Measurements from ENCODE around the gene RRP1.

RRP1 gene

DNA sequence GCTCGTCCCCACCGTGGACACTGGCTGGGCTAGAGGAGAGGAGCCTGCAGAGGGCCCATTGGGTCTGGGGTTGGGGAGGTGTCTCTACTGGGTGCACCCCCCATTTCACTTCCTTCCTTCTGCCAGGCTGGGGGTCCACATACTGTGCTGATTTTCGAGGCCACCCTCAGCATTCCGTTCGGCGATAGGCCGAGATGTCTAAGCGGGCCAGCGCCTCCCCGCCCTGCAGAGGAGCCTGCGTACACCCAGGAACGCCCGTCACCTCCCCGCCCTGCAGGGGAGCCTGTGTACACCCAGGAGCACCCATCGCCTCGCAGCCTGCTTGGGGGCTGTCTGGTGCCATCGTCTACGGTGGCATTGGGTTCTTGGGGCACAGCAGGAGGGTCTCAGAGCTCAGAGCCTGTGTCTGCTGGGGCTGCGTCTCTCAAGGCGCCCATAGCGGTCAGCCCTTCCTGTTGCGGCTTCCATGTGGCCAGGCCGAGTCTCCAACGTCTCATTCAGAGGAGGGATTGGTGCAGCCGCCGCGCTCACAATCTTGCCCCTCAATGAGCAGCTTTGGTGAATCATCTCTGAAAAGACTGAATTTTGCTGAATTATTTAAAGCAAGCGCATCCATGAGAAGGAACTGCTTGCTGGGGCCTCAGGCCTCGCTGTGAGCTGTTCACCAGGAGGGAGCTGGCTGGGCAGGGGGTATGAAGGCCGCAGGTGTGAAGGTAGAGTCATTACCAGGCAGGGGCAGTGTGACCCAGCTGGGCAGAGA lies 44.9 kb downstream of the RRP1 start:
- no peaks in the 10 kb centered on the region for H3K9me2 ChIP-seq (replicated peaks; ENCODE audit: insufficient read depth, low read length)
- no peaks in the 10 kb centered on the region for H4K20me1 ChIP-seq (ENCODE audit: low read depth, low read length)
- no peaks in the 10 kb centered on the region for H3K79me2 ChIP-seq (ENCODE audit: insufficient read depth, low read length)
- no peaks in the 10 kb centered on the region for H3K36me3 ChIP-seq (ENCODE audit: low read length)
- H3K27me3 ChIP-seq (ENCODE audit: low read length), result no peaks in the 10 kb centered on the region
- no peaks in the 10 kb centered on the region for H3F3A ChIP-seq (ENCODE audit: insufficient read depth)
- no peak overlapping the region for H3K4me2 ChIP-seq (ENCODE audit: low read depth, low read length, poor library complexity, severe bottlenecking)
- no peak overlapping the region for H3K27ac ChIP-seq (ENCODE audit: low read depth, low read length)
- H3K9me3 ChIP-seq (ENCODE audit: insufficient read depth, low read length), result no peaks in the 10 kb centered on the region
- TF ChIP-seq, protein P1, sequence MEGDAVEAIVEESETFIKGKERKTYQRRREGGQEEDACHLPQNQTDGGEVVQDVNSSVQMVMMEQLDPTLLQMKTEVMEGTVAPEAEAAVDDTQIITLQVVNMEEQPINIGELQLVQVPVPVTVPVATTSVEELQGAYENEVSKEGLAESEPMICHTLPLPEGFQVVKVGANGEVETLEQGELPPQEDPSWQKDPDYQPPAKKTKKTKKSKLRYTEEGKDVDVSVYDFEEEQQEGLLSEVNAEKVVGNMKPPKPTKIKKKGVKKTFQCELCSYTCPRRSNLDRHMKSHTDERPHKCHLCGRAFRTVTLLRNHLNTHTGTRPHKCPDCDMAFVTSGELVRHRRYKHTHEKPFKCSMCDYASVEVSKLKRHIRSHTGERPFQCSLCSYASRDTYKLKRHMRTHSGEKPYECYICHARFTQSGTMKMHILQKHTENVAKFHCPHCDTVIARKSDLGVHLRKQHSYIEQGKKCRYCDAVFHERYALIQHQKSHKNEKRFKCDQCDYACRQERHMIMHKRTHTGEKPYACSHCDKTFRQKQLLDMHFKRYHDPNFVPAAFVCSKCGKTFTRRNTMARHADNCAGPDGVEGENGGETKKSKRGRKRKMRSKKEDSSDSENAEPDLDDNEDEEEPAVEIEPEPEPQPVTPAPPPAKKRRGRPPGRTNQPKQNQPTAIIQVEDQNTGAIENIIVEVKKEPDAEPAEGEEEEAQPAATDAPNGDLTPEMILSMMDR (IDR thresholded peaks at IDR 0.05; ENCODE audit: insufficient read depth, low read length, poor library complexity, severe bottlenecking), result no peak
- no peak for TF ChIP-seq EZH2phosphoT487 (conservative IDR thresholded peaks at IDR 0.05; ENCODE audit: low read length)
- no peak overlapping the region for H3K9ac ChIP-seq (ENCODE audit: low read length)
- H3K4me3 ChIP-seq (ENCODE audit: insufficient read depth, low read length, poor library complexity, severe bottlenecking), result no peak overlapping the region
- no peak overlapping the region for H2AFZ ChIP-seq (ENCODE audit: low read depth, low read length, severe bottlenecking)

DNA sequence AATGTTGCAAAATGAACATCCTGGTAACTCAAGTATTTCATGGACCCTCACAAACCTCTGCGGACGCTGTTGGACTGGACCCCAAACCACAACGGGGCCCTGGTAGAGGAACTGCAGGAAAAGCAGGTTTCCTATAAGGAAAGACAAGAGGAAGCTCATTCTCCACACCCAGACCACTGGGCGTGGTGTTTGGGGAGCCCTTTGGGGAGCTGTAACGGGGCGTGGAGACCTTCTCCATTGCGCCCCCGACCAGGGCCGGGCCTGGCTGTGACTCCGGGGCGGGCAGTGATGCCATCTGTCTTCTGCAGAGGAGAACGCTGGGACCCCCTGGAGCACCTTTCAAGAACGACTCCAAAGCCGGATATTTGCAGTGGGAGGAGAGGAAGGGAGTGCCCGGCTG lies 45.7 kb downstream of the RRP1 start:
- H3K27ac ChIP-seq (ENCODE audit: low read depth, low read length), result no peak overlapping the region
- H3K36me3 ChIP-seq (ENCODE audit: low read length), result no peaks in the 10 kb centered on the region
- H3K9me3 ChIP-seq (ENCODE audit: insufficient read depth, low read length), result no peaks in the 10 kb centered on the region
- no peaks in the 10 kb centered on the region for H3K79me2 ChIP-seq (ENCODE audit: insufficient read depth, low read length)
- H3K9ac ChIP-seq (ENCODE audit: low read length), result no peak overlapping the region
- no peak overlapping the region for H3K4me2 ChIP-seq (ENCODE audit: low read depth, low read length, poor library complexity, severe bottlenecking)
- H3F3A ChIP-seq (ENCODE audit: insufficient read depth), result no peaks in the 10 kb centered on the region
- H3K4me3 ChIP-seq (ENCODE audit: insufficient read depth, low read length, poor library complexity, severe bottlenecking), result no peak overlapping the region
- H2AFZ ChIP-seq (ENCODE audit: low read depth, low read length, severe bottlenecking), result no peak overlapping the region
- no peaks in the 10 kb centered on the region for H3K9me2 ChIP-seq (replicated peaks; ENCODE audit: insufficient read depth, low read length)
- H3K27me3 ChIP-seq (ENCODE audit: low read length), result no peaks in the 10 kb centered on the region
- H4K20me1 ChIP-seq (ENCODE audit: low read depth, low read length), result no peaks in the 10 kb centered on the region
- TF ChIP-seq, protein P1 (IDR thresholded peaks at IDR 0.05; ENCODE audit: insufficient read depth, low read length, poor library complexity, severe bottlenecking), result no peak
- no peak for TF ChIP-seq EZH2phosphoT487 (conservative IDR thresholded peaks at IDR 0.05; ENCODE audit: low read length)

DNA sequence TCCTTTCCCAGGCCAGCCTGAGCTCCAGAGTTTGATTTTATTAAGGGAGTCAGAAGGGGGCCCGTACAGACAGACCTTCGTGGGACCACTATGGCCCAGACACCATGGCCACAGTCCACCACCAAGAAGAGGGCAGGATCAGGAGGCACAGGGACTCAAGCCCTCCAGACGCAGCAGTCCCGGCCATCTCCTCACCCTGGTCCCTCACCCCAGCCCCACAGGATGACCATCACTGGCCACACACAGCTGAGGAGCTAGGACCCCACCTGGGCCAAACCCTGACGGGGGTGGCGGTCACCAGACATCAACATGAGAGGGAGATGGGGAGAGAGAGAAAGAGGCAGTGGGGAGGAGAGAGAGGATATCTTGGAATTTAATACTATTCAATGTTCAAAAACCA lies 46.5 kb downstream of the RRP1 start:
- H3K27ac ChIP-seq (ENCODE audit: low read depth, low read length), result no peak overlapping the region
- no peak overlapping the region for H3K4me2 ChIP-seq (ENCODE audit: low read depth, low read length, poor library complexity, severe bottlenecking)
- H4K20me1 ChIP-seq (ENCODE audit: low read depth, low read length), result no peaks in the 10 kb centered on the region
- no peak overlapping the region for H3K9ac ChIP-seq (ENCODE audit: low read length)
- H3K27me3 ChIP-seq (ENCODE audit: low read length), result no peaks in the 10 kb centered on the region
- TF ChIP-seq, protein P1 (IDR thresholded peaks at IDR 0.05; ENCODE audit: insufficient read depth, low read length, poor library complexity, severe bottlenecking), result no peak
- no peak for TF ChIP-seq EZH2phosphoT487 (conservative IDR thresholded peaks at IDR 0.05; ENCODE audit: low read length)
- no peak overlapping the region for H3K4me3 ChIP-seq (ENCODE audit: insufficient read depth, low read length, poor library complexity, severe bottlenecking)
- H3K36me3 ChIP-seq (ENCODE audit: low read length), result no peaks in the 10 kb centered on the region
- H3K79me2 ChIP-seq (ENCODE audit: insufficient read depth, low read length), result no peaks in the 10 kb centered on the region
- H2AFZ ChIP-seq (ENCODE audit: low read depth, low read length, severe bottlenecking), result no peak overlapping the region
- no peaks in the 10 kb centered on the region for H3K9me3 ChIP-seq (ENCODE audit: insufficient read depth, low read length)
- no peaks in the 10 kb centered on the region for H3F3A ChIP-seq (ENCODE audit: insufficient read depth)
- no peaks in the 10 kb centered on the region for H3K9me2 ChIP-seq (replicated peaks; ENCODE audit: insufficient read depth, low read length)
